SH-SY5Y (cell line): Measurements from ENCODE around the gene RPL3.

Experiments
- GATA2 ChIP-seq: IDR thresholded peaks from 2 replicates; pipeline ENCODE4 v1.6.1; 2011; ENCODE audit warnings: mild to moderate bottlenecking, low read depth, low read length
- GATA3 ChIP-seq: IDR thresholded peaks from 2 replicates; pipeline ENCODE4 v1.6.1; 2011; ENCODE audit warnings: low read depth, mild to moderate bottlenecking, low read length, moderate library complexity

GRCh38 chr22:39350757-39351688, 31.6 kb upstream of the RPL3 start:
- TF ChIP-seq GATA3 (no peak), GATA2 (no peak)
